GM12865 (cell line): ENCODE results near the gene CCR9.

Experiments used
- DNase-seq: peaks from one replicate; pipeline ENCODE4 v3.0.0; 2010; ENCODE audit warnings: low read depth
- H3K4me3 ChIP-seq: 2 replicates; pipeline ENCODE4 v1.5.1; 2011; ENCODE audit warnings: mild to moderate bottlenecking, low read depth, low read length, control low read depth
- CTCF ChIP-seq: IDR thresholded peaks from 2 replicates; pipeline ENCODE4 v1.5.1; 2011; ENCODE audit warnings: low read length, control low read depth, low read depth, inconsistent platforms; ENCODE audit not compliant: insufficient read depth; ENCODE audit errors: missing control alignments

Gene CCR9

GRCh38 chr3:45951946-45952345, 65.6 kb downstream of the CCR9 start:
- H3K4me3 ChIP-seq: no peak overlapping the region
- DNase-seq: no peak
- no peak for TF ChIP-seq CTCF

GRCh38 chr3:45952456-45952855, 66.1 kb downstream of the CCR9 start:
- H3K4me3 ChIP-seq: no peak overlapping the region
- DNase-seq: no peak
- no peak for TF ChIP-seq CTCF
